GM18870 (cell line): Measurements from ENCODE around the gene SCN9A.
A peak's percentile ranks its signal among the peaks of the same experiment; 100 is the strongest.
"Not testable (repeated sequence)": the region's sequence is repeated elsewhere in the genome, so short reads cannot be mapped to it uniquely, and the experiment has no call there.

Experiments
- ATAC-seq: cut with Tn5 transposase; IDR thresholded peaks from one replicate; pipeline ENCODE4 v1.9.1; 2021; ENCODE audit warnings: moderate library complexity; ENCODE audit not compliant: unreplicated experiment

SCN9A gene

DNA sequence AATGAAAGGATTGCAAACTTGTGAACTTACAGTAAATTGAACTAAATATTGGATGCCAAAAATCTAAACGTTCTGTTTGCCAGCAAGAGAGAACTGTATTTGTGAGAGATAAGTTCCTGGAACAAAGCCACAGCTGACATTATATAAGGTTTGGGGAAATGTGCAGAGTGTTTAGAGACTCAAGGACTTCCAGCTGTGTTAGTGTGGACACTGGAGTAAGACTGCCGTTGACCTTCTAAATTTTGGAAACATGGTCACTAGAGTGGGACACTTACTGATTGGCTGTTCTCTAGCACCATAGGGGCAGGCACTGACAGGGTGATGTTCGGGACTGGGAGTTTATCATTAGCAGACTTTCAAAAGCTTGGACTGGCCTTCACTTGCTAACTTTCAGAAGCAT is 40.5 kb downstream of the SCN9A start:
- no peak for ATAC-seq

DNA sequence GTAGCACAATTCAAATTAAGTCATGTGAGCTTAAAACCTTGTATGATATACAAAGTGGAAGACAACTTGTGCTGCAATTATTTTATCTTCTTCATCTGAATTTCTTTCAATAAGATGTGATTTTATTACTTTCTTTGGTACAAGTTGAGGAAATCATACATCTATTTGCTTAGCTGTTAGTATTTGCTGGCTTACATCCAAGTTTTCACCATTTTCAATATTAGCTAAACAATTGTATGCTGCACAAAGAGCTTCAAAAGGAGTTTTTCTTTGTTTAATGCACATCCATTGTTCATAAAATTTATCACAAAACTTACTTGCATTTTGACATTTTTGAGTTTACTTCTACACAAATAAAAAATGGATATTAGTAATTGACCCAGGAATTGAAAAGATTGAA is 40.9 kb downstream of the SCN9A start:
- no peak for ATAC-seq

DNA sequence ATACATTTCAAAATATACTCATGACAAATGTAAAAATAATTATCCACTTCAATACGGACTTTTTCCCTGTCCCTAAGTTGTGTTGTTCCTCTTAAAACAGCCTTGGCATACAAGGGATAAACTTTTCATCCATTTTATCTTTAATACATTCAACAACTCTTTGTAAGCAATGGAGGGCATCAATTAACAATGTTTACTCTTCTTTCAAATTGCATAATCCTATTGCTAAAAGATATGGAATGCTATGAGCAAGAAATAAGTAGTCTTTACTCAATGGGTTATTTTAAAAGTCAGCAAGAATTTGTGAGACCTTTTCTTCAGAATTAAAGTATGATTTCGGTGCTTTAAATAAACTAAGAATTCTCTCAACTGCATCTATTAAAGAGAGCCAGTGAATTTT is 41.9 kb downstream of the SCN9A start:
- ATAC-seq, result no peak

DNA sequence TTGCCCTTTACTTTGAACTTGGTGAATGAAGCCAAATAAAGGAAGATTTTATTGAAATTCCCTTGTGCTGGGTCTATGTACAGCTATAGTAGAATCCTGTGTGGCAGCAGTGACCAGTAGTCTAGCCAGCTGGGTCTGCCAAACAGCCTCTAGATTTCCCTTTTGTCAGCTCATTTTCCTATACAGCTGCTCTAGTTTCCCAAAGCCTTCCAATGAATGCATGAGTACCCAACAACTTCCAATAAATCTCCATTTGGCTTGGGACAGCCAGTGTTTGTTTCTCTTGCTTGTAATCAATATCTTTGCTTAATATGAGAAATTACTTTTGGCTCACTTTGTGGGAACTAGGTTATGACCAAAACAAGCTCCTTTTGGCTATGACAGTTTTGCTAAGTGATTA is 43.6 kb downstream of the SCN9A start:
- ATAC-seq, result no peak

DNA sequence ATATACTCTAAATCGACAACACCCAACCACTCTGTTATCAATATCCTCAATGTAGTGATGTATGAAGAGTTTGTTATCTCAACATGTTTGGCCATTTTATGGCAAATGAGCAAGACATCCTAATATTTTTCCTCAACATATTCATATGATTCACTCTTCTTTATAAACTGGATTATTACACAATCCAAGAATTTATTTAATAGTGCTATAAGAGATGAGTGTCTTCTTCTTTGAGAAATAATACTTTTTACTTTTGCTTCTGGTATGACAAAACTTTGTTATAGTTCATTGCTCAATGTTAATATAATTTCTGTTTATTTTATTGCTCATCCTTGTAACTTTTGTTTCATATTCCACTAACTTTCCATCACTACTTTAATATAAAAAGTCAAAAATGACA is 44.3 kb downstream of the SCN9A start:
- ATAC-seq, result no peak

DNA sequence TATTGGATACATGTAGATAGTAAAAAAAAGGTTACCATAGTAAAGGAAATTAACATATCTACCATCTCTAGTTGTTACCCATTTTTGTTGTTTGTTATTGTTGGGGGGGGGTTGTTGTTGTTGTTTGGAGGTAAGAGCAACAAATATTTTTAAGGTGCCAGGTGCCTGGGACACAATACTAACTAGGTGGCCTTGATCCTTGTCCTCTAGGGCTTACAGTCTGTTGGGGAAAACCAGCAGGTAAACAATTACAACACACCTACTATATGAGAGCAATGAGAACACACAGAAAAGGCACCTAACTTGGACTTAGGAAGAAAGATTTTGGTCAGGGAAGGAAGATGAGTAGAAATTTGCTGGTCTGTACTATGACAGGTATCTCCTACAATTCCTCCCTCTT is 46.3 kb downstream of the SCN9A start:
- ATAC-seq, result no peak

DNA sequence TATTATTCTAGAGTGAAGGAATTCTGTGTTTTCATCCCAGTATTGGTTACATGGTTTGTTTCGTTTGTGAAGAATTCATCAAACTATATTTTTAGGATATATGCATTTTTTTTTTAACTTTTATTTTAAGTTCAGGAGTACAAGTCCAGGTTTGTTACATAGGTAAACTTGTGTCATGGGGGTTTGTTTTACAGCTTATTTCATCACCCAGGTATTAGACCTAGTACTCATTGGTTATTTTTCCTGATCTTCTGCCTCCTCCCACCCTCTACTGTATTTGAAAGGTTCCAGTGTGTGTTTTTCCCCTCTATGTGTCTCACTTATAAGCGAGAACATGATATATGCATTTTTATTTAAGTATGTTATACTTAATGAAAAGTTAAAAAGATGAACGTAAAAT is 47.6 kb downstream of the SCN9A start:
- ATAC-seq, result no peak

DNA sequence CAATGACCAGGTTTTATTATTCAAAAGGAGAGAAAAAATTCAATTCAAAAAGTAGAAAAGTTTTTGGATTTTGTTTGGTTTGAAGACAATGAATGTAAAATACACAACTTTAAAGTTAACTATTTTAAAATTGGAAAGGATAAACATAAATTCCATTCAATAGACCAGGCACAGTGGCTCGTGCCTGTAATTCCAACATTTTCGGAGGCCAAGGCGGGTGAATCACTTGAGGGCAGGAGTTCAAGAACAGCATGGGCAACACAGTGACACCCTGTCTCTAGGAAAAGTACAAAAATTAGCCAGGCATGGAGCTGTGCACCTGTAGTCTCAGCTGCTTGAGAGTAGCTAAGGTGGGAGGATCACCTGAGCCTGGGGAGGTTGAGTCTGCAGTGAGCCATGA is 54.7 kb downstream of the SCN9A start:
- ATAC-seq, result no peak

DNA sequence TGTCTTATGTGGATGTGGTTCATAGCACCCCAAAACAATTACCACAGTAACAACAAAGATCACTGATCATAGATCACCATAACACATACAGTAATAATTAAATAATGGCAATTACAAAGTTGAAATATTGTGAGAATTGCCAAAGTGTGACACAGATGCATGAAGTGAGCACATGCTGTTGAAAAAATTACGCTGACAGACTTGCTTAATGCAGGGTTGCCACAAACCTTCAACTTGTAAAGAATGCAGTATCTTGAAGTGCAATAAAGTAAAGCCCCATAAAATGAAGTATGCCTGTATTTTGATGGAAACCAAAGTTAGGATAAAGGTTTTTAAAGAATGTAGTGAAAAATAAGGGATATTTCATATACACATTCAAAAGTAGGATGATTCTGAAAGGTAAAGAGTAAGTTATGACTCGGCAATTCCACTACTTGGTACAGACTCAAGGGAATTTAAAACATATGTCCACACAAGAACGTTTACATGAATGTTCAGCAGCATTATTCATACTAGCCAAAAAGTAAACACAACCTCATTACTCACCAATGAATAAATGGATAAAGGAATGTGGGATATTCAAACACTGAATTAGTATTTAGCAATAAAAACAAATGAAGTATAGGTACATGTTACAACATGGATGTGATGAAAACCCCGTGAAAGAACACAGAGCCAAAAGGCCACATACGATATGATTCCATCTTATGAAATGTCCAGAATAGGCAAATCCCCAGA is 61.6 kb downstream of the SCN9A start:
- no peak for ATAC-seq

DNA sequence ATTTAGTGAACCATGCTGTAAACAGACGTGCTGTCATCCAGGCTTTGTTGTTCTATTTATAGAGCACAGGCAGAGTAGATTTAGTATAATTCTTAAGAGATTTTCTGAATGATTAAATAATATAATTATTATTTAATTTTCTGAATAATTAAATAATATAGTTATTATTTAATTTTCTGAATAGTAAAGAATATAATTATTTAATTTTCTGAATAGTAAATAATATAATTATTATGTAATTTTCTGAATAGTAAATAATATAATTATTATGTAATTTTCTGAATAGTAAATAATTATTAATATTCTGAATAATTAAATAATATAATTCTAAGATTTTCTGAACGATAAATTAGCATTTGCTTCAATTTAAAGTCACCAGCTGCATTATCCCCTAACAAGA is 62.9 kb downstream of the SCN9A start:
- not testable (repeated sequence) for ATAC-seq

DNA sequence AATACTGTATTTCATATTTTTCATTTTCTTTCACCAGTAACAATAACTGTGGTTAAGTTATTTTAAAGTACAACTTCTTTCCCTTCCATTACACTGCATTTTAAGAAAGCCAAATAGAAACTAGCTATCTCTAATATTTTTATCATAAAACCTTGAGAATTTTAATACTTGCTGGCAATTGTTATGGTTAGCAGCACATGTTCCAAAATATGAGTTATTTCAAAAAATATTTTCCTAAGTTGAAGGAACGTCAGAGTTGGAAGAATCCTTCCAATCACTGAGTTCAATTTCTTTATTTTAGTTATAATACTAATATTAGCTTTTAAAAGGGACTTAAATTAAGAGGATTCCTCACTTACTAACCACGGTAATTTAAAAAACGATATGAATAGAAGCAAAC is 68.4 kb downstream of the SCN9A start:
- no peak for ATAC-seq

DNA sequence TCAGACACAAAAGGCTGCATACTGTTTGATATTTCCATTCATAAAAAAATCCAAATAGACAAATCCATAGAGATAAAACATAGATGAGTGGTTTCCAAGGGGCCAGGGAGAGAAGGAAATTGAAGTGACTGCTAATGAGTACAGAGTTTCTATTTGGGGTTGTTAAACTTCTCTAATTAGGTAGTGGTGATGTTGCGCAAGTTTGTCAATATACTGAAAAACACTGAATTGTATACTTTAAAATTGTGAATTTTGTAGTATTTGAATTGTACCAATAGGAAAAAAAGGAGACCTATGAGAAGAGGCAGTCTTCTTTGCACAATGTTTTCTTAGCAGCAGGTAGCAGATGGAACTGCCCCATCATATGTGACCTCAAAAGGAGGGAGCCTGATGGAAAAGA is 71.1 kb downstream of the SCN9A start:
- no peak for ATAC-seq

DNA sequence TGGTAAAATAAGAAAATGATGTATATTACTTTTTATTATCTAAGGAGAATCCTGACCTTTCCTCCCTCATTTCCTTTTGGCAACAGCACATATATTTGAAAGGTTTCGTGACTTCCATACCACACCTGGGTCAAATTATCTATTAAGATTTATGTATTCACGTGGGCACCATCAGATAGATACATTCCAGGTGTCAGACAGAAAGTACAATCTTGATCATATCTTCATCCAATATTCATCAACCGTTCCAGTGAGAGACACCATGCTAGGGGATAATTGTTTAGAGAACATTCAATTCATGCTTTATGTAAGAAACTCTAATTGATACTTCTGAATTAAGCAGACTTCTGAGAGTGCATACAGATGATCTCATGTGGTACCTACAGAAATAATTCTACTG is 73.7 kb downstream of the SCN9A start:
- ATAC-seq, result no peak

DNA sequence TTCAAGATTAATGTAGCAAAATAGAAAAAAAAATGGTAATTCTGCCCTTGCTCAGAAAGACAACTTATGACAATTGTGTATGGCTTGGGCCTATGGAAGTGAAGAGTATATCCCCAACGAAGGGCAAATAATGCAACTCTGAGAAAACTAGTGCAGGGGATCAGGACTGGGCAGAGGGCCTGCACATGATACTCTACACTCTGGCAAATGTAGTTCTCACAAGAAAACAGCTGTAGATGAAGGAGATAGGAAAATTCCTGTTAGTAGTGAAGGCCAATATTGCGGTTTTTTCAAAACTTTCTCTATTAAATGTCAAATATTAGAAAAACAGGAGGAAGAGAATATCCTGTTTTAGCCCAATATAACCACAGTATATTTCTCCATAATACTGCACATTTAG is 77.8 kb downstream of the SCN9A start:
- no peak for ATAC-seq

DNA sequence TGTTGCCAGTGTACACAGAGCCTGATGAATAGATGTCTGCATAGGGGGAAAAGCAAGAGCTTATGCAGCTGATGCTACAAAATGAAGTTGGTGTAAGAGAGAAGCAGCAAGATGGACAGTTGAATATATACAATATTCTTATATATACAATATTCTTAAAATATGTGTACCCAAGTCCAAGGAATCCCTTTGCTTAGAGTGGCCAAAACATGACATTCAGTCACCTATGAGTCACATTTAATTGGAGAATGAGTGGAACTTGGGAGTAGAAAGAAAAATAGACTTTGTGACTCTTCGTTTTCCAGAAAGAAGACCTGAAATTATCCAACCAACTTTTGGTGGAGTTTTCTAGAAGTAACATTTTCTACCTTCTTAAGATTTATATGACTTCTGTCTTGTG is 81.8 kb downstream of the SCN9A start:
- no peak for ATAC-seq

DNA sequence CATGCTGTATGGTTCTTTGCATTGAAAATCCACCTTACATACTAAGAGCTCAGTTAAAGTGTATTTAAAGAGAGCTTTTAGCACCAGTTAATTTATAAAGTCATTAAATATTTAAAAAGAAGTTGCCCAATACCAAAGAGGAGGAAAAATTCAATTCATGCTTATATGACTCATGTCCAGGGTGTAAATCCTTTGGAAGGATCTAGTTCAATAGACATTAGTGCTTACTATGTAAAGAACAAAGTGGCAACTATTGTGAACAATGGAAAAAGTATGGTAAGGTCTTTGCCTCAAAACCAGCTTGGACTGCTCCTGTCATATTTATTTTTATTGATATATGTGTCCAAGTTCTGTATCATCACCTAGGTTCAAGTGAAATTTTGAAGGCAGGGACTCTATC is 90.5 kb downstream of the SCN9A start:
- no peak for ATAC-seq

DNA sequence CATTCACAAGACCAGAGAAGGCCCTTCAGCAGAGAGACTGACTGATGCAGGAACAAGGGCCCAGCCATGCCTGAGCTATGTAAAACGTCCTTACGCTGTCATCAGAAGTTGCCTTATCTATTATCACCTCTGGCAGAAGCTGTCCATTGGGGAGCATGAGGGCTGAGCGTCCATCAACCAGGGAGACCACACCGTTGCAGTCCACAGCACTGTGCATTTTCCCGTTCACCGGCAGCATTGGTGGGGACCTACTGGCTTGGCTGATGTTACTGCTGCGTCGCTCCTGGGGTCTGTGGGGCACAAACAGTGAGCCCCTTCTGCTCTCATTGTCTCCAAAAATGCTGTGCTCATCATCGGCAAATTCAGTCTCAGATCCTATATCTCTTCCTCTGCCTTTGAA is 91.4 kb downstream of the SCN9A start:
- ATAC-seq, result no peak

DNA sequence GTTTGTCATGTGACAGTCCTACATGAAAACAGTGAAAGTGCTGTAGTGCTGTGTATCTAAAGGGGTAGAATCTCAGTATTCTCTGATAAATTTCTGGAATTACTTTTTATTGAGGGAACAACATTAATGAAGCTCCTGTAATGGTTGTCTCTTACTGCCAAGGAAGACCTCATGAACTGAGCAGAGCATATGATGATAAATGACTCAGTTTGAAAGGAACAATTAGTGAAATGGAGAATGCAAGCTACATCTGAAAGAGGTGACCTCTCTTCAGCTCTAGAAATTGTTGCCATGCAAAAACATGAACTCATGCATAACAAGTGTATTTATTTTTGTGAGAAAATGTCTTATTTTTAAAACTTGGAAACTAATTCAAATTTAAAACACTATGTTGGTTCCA is 93.6 kb downstream of the SCN9A start:
- ATAC-seq, result peak; percentile 53

DNA sequence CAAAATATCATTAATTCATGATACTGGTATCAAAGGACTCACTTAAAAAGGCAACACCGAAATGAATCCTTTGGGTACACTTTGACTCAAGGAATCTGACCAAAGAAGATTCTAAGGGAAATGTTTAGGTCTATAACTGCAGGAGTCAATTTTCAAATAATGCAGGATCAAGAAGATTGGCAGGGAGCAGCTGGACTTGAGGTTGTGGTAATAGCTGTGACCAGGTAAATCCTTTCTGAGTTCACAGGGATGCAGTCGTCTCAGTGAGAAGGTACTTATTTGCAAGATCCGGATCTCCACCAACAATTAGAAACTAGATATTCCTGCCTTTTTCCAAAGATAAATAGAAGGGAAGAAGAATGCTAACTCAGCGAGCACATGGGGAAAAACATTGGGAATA is 96.9 kb downstream of the SCN9A start:
- ATAC-seq, result no peak

DNA sequence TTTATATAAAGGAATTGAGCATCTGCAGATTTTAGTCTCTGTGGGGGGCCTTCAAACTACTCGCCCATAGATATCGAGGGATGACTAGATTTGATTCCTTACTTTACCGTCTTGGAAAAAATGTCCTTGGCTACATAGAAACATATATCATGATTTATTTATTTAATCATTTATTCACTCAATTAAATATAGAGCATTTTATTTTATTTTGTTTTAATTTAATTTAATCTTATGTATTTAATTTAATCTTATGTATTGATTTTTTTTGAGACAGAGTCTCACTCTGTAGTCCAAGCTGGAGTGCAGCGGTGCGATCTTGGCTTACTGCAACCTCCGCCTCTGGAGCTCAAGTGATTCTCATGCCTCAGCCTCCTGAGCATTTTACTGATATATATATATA is 105.4 kb downstream of the SCN9A start:
- ATAC-seq, result no peak

DNA sequence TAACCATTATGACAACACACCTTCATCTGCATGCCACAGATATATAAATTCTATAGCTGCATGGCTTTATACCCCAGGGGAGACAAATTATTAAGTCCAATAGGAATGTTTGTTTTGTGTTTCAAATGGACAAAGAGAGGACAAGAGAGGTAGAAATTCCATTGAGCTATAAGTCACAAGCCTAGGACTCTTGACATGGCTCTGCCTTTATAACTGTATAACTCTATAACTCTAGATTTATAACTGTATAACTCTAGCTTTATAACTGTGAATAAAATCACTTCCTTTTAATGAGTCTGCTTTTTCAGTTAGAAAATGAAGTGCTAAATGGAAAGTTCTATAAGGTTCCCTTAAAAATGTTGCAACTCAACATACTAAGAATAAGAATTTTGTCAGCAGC is 106.4 kb downstream of the SCN9A start:
- ATAC-seq, result no peak

DNA sequence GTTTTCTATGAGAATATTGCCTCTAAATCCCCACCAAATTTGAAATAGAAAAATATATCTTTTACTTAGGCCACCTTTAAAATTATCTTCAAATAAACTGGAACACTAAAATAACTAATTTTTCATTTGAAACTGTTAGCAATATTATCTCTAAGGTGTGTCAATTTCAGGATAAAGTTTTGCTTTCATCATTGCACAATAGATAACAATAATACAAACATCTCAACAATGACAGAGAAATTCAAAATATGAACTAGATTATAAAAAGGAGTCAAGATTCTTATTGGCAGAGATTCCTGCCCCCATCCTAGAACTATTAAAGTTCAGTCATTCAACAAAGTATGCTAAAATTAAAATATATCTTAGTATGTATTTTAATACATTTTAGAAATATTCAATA is 117.9 kb downstream of the SCN9A start:
- ATAC-seq, result no peak

DNA sequence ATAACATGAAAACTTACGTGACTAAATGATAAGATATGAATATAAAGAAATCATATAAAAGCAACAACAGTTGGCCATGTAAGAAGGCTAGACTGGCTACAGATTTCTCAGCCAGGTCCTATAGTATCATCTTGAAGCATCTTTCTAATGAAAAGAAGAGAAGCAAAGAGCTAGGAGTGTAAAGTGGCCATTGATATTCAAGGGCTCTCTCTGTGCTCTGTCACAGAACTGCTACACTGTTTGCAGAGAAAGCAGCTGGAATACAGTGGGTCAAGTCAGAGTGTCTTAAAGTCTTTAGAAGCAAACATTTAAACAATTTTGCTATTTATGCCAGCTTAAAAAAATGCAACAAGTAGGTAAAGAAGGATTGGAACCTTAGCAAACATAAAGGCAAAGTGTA is 118.8 kb downstream of the SCN9A start:
- no peak for ATAC-seq

DNA sequence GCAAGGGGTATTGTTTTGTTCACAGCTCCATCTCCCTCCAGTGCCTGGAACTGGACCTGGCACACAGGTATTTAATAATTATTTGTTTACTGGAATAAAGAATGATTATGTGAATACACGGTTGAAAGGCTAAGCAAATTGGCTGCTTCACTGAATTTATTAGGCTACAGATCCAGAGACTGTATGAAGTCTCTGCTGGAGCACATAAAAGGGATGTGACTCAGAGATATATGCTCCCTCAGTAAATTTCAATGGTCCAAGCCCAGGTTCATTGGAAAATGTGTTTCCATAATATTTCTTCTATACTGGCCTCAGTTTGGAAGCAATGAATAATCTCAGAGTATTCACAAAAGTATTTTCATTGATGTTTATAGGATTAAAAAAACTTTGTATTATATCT is 126.4 kb downstream of the SCN9A start:
- ATAC-seq, result no peak
